T47D (cell line): ENCODE data around the gene MTHFD2L.
A peak's percentile ranks its signal among the peaks of the same experiment; 100 is the strongest.

ENCODE experiments used
- DNase-seq, 2 experiments: peaks; one replicate each; pipeline versions ENCODE4 v3.0.0 to v3.0.0-alpha.2; 2011 to 2012; ENCODE audit warnings: low read depth in 1 of 2, low spot score in 1 of 2
- JUND ChIP-seq: IDR thresholded peaks from 2 replicates; pipeline ENCODE4 v1.6.1; 2012; ENCODE audit warnings: low read depth
- in situ Hi-C: cut with HindIII; loops from 2 replicates; pipeline ENCODE4 v1.10.0; 2016; ENCODE audit warnings: low sequenced_read_pairs, low pct_unique_long_range_greater_than_20kb

Gene MTHFD2L

DNA sequence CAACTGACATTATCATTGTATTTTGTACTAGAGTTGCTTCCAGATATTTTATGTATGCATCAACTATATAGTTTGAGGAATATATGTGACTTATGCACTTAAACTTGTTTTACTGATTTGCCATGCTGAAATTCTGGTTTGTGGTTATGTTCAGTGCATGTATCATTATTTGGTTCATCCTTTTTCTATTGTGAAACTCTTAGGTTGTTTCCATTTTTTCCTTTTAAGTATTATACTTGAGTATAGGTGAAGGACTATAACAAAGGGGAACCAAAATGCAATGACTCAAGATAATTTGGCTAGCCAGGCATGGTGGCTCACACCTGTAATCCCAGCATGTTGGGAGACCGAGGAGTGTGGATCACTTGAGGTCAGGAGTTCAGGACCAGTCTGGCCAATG, 129.2 kb downstream of the MTHFD2L start:
- in situ Hi-C loops, result no loop called here
- DNase-seq, result no peak
- no peak for TF ChIP-seq JUND

DNA sequence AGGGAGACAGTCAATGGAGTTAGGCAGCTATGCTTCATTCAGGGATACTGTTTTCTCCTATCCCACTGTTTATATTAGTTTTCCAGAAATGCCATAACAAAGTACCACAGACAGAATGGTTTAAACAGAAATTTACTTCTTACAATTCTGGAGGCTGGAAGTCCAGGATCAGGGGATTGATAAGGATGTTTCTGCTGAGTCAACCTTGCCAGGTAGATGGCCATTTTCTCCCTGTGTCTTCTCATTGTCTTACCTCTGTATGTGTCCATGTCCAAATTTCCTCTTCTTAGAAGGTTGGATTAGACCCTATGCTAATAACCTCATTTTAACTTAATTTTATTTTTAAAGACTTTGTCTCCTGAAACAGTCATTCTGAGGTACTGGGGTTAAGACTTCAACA, 129.9 kb downstream of the MTHFD2L start:
- DNase-seq, result no peak
- no peak for TF ChIP-seq JUND
- in situ Hi-C loops, result no loop called here

DNA sequence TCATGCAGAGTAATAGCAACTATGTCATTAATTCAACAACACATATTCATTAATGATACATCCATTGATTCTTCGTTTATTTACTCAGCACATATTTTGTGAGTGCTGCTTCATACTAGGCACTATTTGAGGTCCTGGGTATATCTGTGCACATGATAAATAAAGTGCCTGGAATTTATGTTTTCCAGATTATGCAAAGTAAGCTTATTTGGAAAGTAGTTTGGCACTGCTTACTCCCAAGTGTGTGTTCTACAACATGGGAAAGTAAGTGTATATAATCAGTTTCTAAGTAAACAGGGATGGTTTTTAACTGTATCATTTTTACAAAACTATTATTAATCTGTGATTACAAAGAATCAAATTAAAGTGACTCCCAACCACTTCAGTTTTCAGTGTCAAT, 133.6 kb downstream of the MTHFD2L start:
- in situ Hi-C loops, result no loop called here
- TF ChIP-seq JUND, result no peak
- DNase-seq, result no peak

DNA sequence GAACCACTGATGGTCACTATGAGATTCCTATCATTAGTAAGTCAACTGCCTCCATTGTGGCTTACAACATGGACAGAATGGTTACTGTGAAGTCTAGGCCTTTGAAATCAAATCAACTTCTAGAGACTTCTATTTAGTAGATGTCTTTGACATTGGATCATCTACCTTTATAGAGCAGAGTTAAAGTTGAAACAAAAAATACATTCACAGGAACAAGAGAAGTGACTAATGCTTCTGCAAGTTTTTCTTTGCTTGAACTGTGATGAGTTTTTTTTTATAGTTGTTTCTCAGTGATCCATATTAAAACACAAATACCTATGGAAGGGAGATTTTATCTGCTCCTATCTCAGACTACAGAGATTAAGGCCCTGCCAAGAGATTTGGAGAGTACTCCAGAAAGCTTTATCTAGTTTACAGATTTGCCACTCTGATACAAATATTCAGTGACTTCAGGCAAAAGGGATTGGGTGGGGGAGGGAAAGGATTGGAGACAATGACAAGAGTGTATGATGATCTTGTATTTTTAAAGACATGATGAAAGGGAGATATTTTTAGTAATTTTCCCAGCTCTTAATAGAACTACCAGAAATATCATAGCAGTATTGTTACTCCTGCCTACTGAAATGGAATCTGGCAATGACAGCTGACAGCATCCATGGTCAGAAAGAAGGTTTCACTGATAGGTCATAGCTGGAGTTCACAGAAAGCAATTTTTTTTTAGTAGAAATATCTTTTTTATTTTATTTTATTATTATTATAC, 134.4 kb downstream of the MTHFD2L start:
- TF ChIP-seq JUND, result no peak
- in situ Hi-C loops, result no loop called here
- no peak for DNase-seq

DNA sequence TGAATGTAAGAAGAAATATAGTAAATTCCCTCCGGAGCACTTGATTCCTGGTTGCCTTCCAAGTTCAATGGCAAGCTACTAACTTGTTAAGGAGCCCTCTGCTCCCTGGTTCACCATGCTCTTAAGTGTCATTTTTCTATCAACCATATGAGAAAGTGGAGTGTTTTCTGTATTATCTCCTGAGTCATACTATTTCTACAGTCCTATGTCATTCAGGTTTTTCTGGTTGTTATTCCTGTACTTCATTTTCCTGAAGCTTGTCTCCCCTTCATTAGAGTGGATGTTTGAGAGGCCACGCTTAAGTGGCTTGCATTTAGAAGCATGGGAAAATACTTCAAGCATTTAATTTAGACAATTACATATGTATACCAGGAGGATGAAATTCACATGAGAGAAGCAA, 135.6 kb downstream of the MTHFD2L start:
- no peak for TF ChIP-seq JUND
- no peak for DNase-seq
- in situ Hi-C loops, result no loop called here

DNA sequence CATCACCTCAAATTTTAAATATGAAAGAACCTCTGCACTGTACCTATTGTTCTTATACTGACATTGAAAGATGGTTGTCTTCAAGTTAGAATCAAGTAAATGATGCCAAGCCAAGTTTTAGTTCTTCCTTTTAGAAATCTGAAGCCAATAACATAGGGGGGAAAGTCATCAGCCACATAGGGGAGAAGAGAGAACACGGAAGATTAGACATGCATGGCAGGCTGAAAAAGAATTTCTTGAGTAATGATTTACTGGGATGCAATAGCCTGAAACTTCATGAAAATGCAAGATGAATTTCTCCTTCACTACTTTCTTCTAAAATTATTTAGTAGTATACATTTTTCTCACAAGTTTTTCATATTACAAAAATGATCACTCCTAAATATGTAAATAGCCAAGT, 136.8 kb downstream of the MTHFD2L start:
- no peak for TF ChIP-seq JUND
- DNase-seq, result no peak
- in situ Hi-C loops, result no loop called here

DNA sequence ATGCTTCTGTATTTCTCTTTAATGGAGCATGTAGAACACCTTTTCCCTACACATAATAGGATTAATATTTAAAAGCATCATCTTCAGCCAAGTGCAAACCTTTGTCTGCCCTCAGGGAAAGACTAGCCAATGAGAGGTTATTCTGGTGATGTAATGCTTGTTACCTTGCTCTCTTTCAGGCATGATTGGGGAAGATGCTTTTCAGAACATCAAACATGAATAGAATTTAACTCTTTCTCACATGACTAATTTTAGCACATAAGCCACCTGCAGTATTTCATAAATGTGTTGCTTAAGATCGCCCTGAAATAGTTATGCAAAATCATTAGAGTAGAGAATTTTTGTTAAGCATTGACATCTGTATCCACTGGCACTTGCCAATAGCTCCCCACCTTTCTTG, 139.6 kb downstream of the MTHFD2L start:
- in situ Hi-C loops, result no loop called here
- DNase-seq, result no peak
- TF ChIP-seq JUND, result no peak

DNA sequence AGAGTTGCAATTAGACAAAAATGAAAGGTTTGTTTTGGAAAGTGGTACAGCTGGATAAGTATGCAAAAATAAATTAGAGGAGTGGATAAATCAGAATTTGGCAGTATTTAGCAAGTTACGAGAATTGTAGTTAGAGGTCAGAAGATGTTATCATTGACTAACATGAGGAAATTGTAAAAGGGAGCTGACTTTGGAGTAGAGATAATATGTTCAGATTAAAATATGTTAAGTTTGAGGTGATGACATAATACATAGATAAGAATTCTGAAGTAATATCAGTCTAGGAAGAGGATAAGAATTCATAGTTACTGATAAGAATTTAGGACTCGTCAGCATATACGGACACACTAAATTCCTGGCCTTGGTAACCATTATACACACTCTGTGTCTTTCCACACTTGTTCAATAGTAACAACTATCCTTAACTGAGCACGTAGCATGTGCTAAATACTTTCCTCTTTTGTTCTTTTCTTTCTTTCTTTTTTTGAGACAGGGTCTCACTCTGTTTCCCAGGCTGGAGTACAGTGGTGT, 146.2 kb downstream of the MTHFD2L start:
- in situ Hi-C loops, result no loop called here
- no peak for DNase-seq
- no peak for TF ChIP-seq JUND

DNA sequence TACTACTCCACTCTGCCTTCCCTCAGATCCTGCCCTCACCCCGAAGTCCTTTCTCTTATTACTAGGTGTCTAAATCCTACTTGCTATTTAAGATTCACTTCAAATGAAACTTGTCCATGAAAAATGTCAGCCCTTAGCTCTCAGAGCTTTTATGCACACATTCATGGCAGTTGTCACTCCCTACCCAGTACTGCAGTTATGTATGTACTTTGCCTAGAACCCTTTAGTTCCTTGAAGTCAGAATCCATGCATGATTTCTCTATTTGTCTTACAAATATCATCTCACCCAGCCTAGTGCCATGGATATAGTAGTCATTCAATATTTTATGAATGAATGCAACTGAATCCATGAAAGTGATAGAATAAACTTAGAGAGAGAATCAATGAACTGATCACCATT, 147.1 kb downstream of the MTHFD2L start:
- in situ Hi-C loops, result no loop called here
- no peak for TF ChIP-seq JUND
- DNase-seq, result no peak

DNA sequence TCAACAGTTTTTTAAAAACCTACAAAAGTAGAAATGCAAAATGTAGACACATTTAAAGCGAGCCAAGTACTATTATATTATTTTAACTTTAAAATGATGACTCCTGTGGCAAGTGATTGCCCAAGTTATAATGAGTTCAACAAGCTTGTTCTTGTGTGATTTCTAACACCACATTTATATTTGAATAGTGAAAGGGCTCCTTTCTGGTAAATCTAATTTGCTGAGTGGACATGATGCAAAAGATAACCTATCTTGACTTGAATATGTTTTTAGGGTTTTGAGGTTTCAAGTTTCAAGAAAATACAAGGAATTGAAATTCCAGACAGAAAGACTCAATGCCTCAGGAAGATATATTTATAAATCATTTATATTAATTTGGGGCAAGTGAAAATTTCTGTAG, 149.3 kb downstream of the MTHFD2L start:
- in situ Hi-C loops, result no loop called here
- no peak for DNase-seq
- TF ChIP-seq JUND, result no peak

DNA sequence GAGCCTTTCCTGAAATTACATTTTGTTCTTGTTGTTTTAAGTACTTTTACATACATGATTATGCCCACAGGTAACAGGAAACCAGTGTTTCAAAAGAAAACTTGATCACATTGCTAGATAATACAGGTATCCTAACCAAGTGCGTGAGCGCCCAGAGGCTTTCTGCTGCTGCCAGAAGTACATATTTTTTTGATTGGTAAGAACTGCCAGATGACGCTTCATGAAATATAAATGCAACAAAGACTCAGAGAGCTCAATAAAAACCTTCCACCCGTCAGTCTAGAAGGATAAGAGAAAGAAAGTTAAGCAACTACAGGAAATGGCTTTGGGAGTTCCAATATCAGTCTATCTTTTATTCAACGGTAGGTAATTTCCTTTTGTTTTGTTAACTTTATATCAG, 150.3 kb downstream of the MTHFD2L start, which contains the start of gene EPGN:
TSS of gene EPGN (plus strand) at position 256 of the 400 bp plus-strand sequence. CDS start at position 320, 64 bp downstream.
- in situ Hi-C loops, result no loop called here
- TF ChIP-seq JUND, result no peak
- peak in 1 of 2 experiments; percentile 61 for DNase-seq

DNA sequence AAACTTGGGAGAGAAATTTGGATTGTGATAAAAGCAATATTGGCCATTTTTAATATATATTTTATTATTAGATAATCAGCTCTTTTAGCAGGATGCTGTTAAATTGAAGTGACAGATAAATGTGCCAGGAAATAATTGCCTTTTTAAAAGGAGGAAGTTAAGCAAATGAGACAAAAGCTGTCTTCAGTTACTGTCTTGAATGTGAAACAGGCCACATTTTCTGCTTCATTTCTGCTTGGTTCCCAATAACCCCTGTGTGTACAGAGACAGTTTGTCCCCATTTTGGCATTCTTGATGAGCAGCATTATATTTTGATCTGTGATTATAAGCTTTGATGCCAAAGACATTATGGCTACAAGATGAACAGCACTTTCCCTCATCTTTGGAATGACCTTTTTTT, 151.3 kb downstream of the MTHFD2L start:
- in situ Hi-C loops, result no loop called here
- TF ChIP-seq JUND, result no peak
- DNase-seq, result no peak

DNA sequence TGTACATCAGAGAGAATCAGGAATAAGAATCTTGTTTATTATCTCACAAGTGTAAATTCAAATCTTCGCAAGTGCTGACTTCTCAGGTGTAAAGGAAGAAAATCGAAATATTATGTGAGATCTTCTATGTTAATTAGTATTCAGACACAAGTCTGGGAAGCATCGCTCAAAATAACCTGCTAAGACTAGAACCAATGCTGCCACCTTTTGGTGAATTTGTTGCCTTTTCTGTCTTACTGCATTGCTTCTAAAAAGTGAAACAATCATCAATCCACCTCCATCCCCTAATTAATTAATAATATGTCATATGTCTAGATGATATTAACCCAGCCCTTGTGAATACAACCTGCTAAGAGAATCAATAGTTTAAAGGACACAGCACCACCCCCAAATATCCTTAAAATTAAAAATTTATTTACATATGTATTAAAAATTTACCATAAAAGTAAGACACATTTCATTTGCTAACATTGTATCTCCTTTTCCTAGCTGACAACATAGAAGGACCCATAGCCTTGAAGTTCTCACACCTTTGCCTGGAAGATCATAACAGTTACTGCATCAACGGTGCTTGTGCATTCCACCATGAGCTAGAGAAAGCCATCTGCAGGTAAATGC, 153.9 kb downstream of the MTHFD2L start:
- peak in 1 of 2 experiments; percentile 70 for DNase-seq
- in situ Hi-C loops, result no loop called here
- TF ChIP-seq JUND, result no peak
